Superior temporal gyrus (tissue), 1 donor: ENCODE data around the gene CCNJL.
"Not testable (repeated sequence)": the region's sequence is repeated elsewhere in the genome, so short reads cannot be mapped to it uniquely, and the experiment has no call there.

ENCODE experiments used
- DNase-seq: peaks from one replicate; pipeline ENCODE4 v3.0.0-alpha.2; 2016; ENCODE audit errors: extremely low spot score

The CCNJL gene

GRCh38 chr5:160312134-160312959 is at the start of gene CCNJL:
TSS of gene CCNJL (minus strand) at chr5:160312564. CDS start at chr5:160311923, 641 bp downstream.
- DNase-seq: no peak

- no peak for DNase-seq
Observed at GRCh38 chr5:160361624-160362228, 49.4 kb upstream of the CCNJL start.

- no peak for DNase-seq
Observed at GRCh38 chr5:160360310-160360709, 47.9 kb upstream of the CCNJL start.

GRCh38 chr5:160359816-160360215 is 47.5 kb upstream of the CCNJL start:
- DNase-seq: no peak

GRCh38 chr5:160359242-160359641 is 46.9 kb upstream of the CCNJL start:
- DNase-seq: no peak

GRCh38 chr5:160357861-160358411 is 45.6 kb upstream of the CCNJL start:
- no peak for DNase-seq

GRCh38 chr5:160357394-160357793 is 45.0 kb upstream of the CCNJL start:
- DNase-seq: no peak

- DNase-seq: no peak
Observed at GRCh38 chr5:160356550-160357347, 44.4 kb upstream of the CCNJL start.

GRCh38 chr5:160354666-160355065 is 42.3 kb upstream of the CCNJL start:
- DNase-seq: no peak

- no peak for DNase-seq
Observed at GRCh38 chr5:160353379-160353778, 41.0 kb upstream of the CCNJL start.

GRCh38 chr5:160352308-160352707 is 39.9 kb upstream of the CCNJL start:
- DNase-seq: no peak

- no peak for DNase-seq
Observed at GRCh38 chr5:160349935-160350303, 37.6 kb upstream of the CCNJL start.

- no peak for DNase-seq
Observed at GRCh38 chr5:160349249-160349934, 37.0 kb upstream of the CCNJL start.

- no peak for DNase-seq
Observed at GRCh38 chr5:160348080-160348479, 35.7 kb upstream of the CCNJL start.

- no peak for DNase-seq
Observed at GRCh38 chr5:160347448-160347847, 35.1 kb upstream of the CCNJL start.

GRCh38 chr5:160342413-160342941 is 30.1 kb upstream of the CCNJL start:
- DNase-seq: no peak

GRCh38 chr5:160341309-160341870 is 29.0 kb upstream of the CCNJL start:
- no peak for DNase-seq

GRCh38 chr5:160340513-160340912 is 28.1 kb upstream of the CCNJL start:
- not testable (repeated sequence) for DNase-seq

- no peak for DNase-seq
Observed at GRCh38 chr5:160339406-160340130, 27.2 kb upstream of the CCNJL start.

- DNase-seq: not testable (repeated sequence)
Observed at GRCh38 chr5:160334716-160335115, 22.4 kb upstream of the CCNJL start.
